ENCODE results near the gene IFNG. TPM values are rescaled to one million over a fixed set of nuclear protein-coding genes. Genes with fewer than 3 reads are reported as not detected.

IFNG gene
- total and polyA plus RNA-seq, 10 of the 15 experiments (the other 5 are each of a cell fraction or from before 2014, with no cell fraction given): 0.10 to 1.4 (median 0.25) TPM; not detected in 2

DNA sequence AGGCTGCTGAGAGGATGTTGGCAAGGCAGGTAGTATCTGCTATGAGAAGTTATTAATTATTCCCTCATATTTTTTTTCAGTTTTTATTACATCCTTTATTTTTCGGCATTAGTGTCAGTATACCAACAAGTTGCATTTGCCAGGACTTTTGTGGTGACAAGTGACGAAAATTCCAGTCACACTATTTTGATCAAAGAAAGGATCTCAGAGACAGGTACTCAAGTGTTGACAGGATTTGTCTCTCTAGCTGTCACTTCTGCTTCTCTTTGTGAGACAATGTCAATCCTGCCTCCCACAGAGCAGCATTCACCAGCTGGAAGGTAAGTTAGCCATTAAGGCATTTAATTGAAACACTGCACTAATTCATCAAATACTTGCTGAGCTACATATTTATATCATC lies 18.0 kb upstream of the IFNG start:
- Histone ChIP-seq H3K79me2 (ENCODE audit: control insufficient read depth, insufficient read depth, low read length) (no peaks in the 10 kb centered on the region), H3K36me3 (ENCODE audit: control insufficient read depth in 2 of 2, insufficient read depth in 2 of 2, low read length in 1 of 2) (no peaks in the 10 kb centered on the region), H3K27me3 (replicated peaks in 1 of 2; ENCODE audit: control insufficient read depth in 2 of 2, insufficient read depth in 2 of 2, low read length in 1 of 2) (no peaks in the 10 kb centered on the region; a peak in 1 of 4 replicates), H4K20me1 (ENCODE audit: control insufficient read depth, insufficient read depth) (no peaks in the 10 kb centered on the region), H3K4me3 (no peak overlapping the region), H3K9ac (ENCODE audit: control insufficient read depth, insufficient read depth, low read length) (no peak overlapping the region), H2AFZ (ENCODE audit: control insufficient read depth, low read depth, low read length) (no peak overlapping the region), H3K4me2 (ENCODE audit: control insufficient read depth, insufficient read depth) (no peak overlapping the region), H3K4me1 (ENCODE audit: control insufficient read depth, insufficient read depth, low read length) (0 out of 2 replicates have a peak, but pooled peaks cover 2% of the 10 kb centered on the region), H3K9me3 (replicated peaks; ENCODE audit: control insufficient read depth, insufficient read depth, low read length) (no peaks in the 10 kb centered on the region), H3K27ac (ENCODE audit: control insufficient read depth, insufficient read depth) (no peak overlapping the region)
- ChIA-PET RAD21 (ENCODE audit: unreplicated experiment) (interaction anchor here (0.7 kb wide), 1 partner anchor 152 kb away, joined by 3 read pairs; no protein-coding TSS in a partner anchor), POLR2A (interaction anchor here (0.6 kb wide), 1 partner anchor 17 kb away, joined by 3 read pairs; no protein-coding TSS in a partner anchor), CTCF (interaction anchor here (2.7 kb wide), 1 partner anchor 19 kb away, joined by 10 read pairs; no protein-coding TSS in a partner anchor), SMC1A (ENCODE audit: uncharacterized antibody, unreplicated experiment) (interaction anchor here (0.6 to 1.6 kb wide), 4 partner anchors 9 to 138 kb away, joined by 3 read pairs; no protein-coding TSS in a partner anchor)
- in situ Hi-C loops (cut with MboI): no loop called here
- BruUV-seq (replicated peaks): no TSS peak
- TF ChIP-seq, protein P1, sequence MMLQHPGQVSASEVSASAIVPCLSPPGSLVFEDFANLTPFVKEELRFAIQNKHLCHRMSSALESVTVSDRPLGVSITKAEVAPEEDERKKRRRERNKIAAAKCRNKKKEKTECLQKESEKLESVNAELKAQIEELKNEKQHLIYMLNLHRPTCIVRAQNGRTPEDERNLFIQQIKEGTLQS (IDR thresholded peaks at IDR 0.05; ENCODE audit: borderline replicate concordance, extremely low read depth, low read depth, low read length): no peak
- TF ChIP-seq GABPA (IDR thresholded peaks at IDR 0.05; ENCODE audit: low read depth) (no peak), MEF2A (IDR thresholded peaks at IDR 0.05; ENCODE audit: insufficient read depth, low read depth, low read length) (no peak), IRF3 (IDR thresholded peaks at IDR 0.05) (no peak), MEF2B (IDR thresholded peaks at IDR 0.05; ENCODE audit: partially characterized antibody, poor library complexity, severe bottlenecking) (no peak), HDAC6 (IDR thresholded peaks at IDR 0.05; ENCODE audit: unreplicated experiment) (no peak), SREBF2 (IDR thresholded peaks at IDR 0.05; ENCODE audit: low read length) (no peak), ZNF384 (IDR thresholded peaks at IDR 0.05; ENCODE audit: borderline replicate concordance, low read depth, low read length) (no peak), ZNF592 (IDR thresholded peaks at IDR 0.05) (no peak), RAD21 (IDR thresholded peaks at IDR 0.05; ENCODE audit: insufficient read depth, low read depth, low read length) (no peak), ZNF274 (IDR thresholded peaks at IDR 0.05; ENCODE audit: insufficient read depth, insufficient read length) (no peak), HDGF (IDR thresholded peaks at IDR 0.05) (no peak), HDAC2 (IDR thresholded peaks at IDR 0.05) (no peak), JUND (IDR thresholded peaks at IDR 0.05; ENCODE audit: low read depth, low read length) (no peak), KAT2A (conservative IDR thresholded peaks at IDR 0.05; ENCODE audit: control insufficient read depth, low read depth, low read length) (no peak), IKZF2 (IDR thresholded peaks at IDR 0.05) (no peak), DPF2 (IDR thresholded peaks at IDR 0.05) (no peak)
- intact Hi-C loops (cut with micrococcal nuclease; ENCODE audit: unreplicated experiment): no loop called here
- 61% methylated on average over 2 of the region's 2 CpGs for WGBS (ENCODE audit: insufficient coverage, insufficient replicate concordance, low lambda C conversion rate, missing lambda C conversion rate)
- ATAC-seq (no peak), FAIRE-seq (no peak), DNase-seq (ENCODE audit: low read depth, low spot score) (no peak)
